ENCODE measurements around the gene UBAC2. TPM values are rescaled to one million over a fixed set of nuclear protein-coding genes. Genes with fewer than 3 reads are reported as not detected.

Gene UBAC2
- total and polyA plus RNA-seq, 2 of the 8 experiments (the other 6 are each of a cell fraction or from before 2014, with no cell fraction given): 75.9 to 76.9 TPM

- TF ChIP-seq BACH1 (IDR thresholded peaks at IDR 0.05; ENCODE audit: low read length) (no peak), SUZ12 (IDR thresholded peaks at IDR 0.05; ENCODE audit: low read length) (no peak), BCL11A (IDR thresholded peaks at IDR 0.05; ENCODE audit: low read depth in 2 of 2, low read length in 2 of 2) (no peak)
Observed at GRCh38 chr13:99203601-99204579, 3.2 kb downstream of the UBAC2 start (continued).
